CD4-positive, alpha-beta T cell treated with Interferon alpha-2 for 1 hour (primary cell): ENCODE data around the gene ZBTB43.

ENCODE experiments used
- DNase-seq, 2 donors: peaks; one replicate each; pipeline ENCODE4 v3.0.0-alpha.2; 2020 to 2022

The ZBTB43 gene

GRCh38 chr9:126860757-126861466 is 56.1 kb downstream of the ZBTB43 start:
- DNase-seq, result peak in 1 of 2 donors; percentile 10

GRCh38 chr9:126861707-126862103 is 56.9 kb downstream of the ZBTB43 start:
- DNase-seq, result no peak

GRCh38 chr9:126862104-126862761 is 57.4 kb downstream of the ZBTB43 start:
- no peak for DNase-seq

- DNase-seq, result no peak
Observed at GRCh38 chr9:126864771-126865170, 59.9 kb downstream of the ZBTB43 start.

- no peak for DNase-seq
Observed at GRCh38 chr9:126869368-126869767, 64.5 kb downstream of the ZBTB43 start.

- no peak for DNase-seq
Observed at GRCh38 chr9:126872516-126872915, 67.7 kb downstream of the ZBTB43 start.

- no peak for DNase-seq
Observed at GRCh38 chr9:126874546-126875314, 69.9 kb downstream of the ZBTB43 start.

- no peak for DNase-seq
Observed at GRCh38 chr9:126875756-126876510, 71.1 kb downstream of the ZBTB43 start.

- no peak for DNase-seq
Observed at GRCh38 chr9:126876531-126876930, 71.7 kb downstream of the ZBTB43 start.

- peak in 1 of 2 donors; percentile 19 for DNase-seq
Observed at GRCh38 chr9:126877418-126877817, 72.6 kb downstream of the ZBTB43 start.

GRCh38 chr9:126879288-126879687 is 74.4 kb downstream of the ZBTB43 start:
- no peak for DNase-seq

- DNase-seq, result no peak
Observed at GRCh38 chr9:126880226-126880946, 75.5 kb downstream of the ZBTB43 start.

GRCh38 chr9:126880947-126881332 is 76.1 kb downstream of the ZBTB43 start:
- DNase-seq, result no peak

GRCh38 chr9:126882746-126883145 is 77.9 kb downstream of the ZBTB43 start:
- DNase-seq, result no peak

GRCh38 chr9:126883636-126884035 is 78.8 kb downstream of the ZBTB43 start:
- no peak for DNase-seq

GRCh38 chr9:126885131-126885641 is 80.3 kb downstream of the ZBTB43 start:
- DNase-seq, result no peak

- no peak for DNase-seq
Observed at GRCh38 chr9:126886034-126886822, 81.4 kb downstream of the ZBTB43 start.

- no peak for DNase-seq
Observed at GRCh38 chr9:126886897-126887296, 82.1 kb downstream of the ZBTB43 start.
